GM13976 (cell line): ENCODE measurements around the gene RCOR1.
A peak's percentile ranks its signal among the peaks of the same experiment; 100 is the strongest.

Source experiments
- DNase-seq: peaks from one replicate; pipeline ENCODE4 v3.0.0; 2012; ENCODE audit warnings: low spot score
- in situ Hi-C: fragments of 300-500 bp; cut with MboI; formaldehyde crosslinking; loops from one replicate; pipeline ENCODE4 v1.12.0; 2022; ENCODE audit warnings: low sequenced_read_pairs, mixed read lengths, inconsistent platforms; ENCODE audit not compliant: unreplicated experiment
- TF ChIP-seq, protein P1 (sequence below): IDR thresholded peaks from 2 replicates; pipeline ENCODE4 v1.5.1; 2012; ENCODE audit warnings: borderline replicate concordance, mild to moderate bottlenecking; ENCODE audit not compliant: insufficient read depth; ENCODE audit errors: extremely low read depth, missing control alignments, control extremely low read depth

RCOR1 gene

DNA sequence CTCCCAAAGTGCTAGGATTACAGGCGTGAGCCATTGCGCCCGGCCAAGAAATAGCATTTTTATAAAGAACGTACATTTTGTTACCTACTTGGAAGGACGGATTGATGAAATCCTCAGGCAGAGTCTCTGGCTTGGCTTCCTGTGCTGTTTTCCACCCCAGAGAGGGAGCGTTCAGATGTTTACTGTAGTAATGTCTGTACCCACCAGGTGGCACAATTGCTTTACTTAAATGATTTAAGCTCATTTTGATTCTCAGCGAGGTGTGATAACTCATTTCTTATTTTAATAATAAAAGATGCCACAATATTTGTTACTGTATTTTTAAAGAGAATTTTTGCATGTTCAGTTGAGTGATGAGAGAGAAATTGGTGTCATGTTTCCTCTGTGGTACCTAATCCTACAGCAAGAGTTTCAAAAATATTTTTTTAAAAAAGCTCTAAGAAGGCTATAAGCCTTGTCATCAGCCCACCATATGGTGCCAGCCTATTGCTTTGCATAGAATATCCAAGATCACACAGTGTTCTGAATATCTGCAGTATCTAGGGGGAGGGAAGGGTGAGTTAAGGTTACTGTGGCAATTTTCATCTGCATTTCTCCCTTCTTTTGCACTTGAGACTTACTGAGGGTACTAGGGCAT lies 102.2 kb downstream of the RCOR1 start:
- in situ Hi-C loops, result loop anchor here (10.0 kb wide), 1 partner anchor 220 kb away; no protein-coding TSS in a partner anchor
- peak; percentile 66 for DNase-seq
- TF ChIP-seq, protein P1, sequence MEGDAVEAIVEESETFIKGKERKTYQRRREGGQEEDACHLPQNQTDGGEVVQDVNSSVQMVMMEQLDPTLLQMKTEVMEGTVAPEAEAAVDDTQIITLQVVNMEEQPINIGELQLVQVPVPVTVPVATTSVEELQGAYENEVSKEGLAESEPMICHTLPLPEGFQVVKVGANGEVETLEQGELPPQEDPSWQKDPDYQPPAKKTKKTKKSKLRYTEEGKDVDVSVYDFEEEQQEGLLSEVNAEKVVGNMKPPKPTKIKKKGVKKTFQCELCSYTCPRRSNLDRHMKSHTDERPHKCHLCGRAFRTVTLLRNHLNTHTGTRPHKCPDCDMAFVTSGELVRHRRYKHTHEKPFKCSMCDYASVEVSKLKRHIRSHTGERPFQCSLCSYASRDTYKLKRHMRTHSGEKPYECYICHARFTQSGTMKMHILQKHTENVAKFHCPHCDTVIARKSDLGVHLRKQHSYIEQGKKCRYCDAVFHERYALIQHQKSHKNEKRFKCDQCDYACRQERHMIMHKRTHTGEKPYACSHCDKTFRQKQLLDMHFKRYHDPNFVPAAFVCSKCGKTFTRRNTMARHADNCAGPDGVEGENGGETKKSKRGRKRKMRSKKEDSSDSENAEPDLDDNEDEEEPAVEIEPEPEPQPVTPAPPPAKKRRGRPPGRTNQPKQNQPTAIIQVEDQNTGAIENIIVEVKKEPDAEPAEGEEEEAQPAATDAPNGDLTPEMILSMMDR, result peak; percentile 63

DNA sequence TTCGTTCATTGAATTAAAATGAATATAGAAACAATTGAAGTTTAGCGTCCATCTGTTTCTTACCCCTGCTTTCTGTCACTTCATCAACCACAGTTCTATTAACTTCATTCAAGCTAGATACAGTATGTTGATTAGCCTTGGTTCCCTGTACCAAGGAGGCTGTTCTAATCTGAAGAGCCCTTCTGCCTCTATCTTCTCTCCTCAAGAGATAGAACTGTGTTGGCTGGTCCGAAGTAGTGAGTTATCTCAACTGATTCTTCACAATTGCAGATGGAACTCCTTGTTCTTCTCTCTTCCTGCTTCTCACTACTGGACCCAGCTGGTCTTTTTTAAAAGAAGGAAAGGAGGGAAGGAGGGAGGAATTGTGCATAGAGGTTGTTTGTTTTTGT lies 102.7 kb downstream of the RCOR1 start:
- DNase-seq, result no peak
- in situ Hi-C loops, result loop anchor here (10.0 kb wide), 1 partner anchor 220 kb away; no protein-coding TSS in a partner anchor
- TF ChIP-seq, protein P1, result no peak

DNA sequence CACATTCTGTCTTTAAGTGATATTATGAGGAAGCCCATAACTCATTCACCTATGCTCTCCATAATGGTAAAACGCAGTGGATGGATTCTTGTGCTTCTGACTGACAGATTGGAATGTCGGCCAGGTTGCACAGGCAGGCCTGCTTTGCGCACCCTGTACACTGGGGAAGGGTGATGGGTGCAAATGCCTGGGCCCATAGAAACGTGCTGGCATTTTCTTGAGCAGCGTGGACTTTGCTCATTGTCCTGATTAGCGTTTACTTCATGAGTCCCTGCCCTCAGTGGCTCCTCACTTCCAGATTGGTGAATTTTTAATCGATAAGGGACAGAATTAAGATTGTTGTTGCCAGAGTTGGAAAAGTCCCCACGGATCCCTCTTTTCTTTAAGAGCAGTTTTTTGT lies 103.9 kb downstream of the RCOR1 start:
- in situ Hi-C loops, result loop anchor here (10.0 kb wide), 1 partner anchor 218 kb away; no protein-coding TSS in a partner anchor
- TF ChIP-seq, protein P1, result no peak
- DNase-seq, result no peak

DNA sequence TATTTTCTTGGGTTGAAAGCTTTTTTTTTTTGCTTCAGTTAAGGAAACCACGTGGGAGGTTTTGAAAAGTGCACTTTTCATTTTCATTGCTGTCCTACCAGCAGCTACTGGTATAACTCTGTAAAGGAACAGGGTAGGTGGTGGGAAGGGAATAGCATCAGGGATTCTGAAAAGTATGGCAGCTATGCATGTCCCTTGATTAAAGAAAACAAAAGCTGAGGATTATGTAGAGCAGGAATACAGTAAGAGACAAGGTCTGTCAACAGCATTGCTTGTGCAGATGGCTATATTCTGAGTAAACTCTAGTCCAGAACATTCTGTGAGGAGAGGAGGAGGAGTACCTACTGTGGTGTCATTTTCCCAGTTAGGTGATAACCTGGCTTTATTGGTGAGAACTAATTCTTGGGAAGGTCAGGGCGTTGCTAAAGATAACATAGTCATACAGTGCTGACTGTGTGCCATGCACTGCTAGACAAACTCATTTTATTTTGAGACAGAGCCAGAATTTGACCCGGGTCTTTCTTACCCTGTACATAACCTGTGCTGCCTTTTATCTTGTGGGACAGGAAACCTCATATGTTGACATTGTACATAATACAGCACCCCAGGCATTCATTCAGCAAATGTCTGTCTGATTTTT lies 104.5 kb downstream of the RCOR1 start:
- TF ChIP-seq, protein P1, result no peak
- DNase-seq, result no peak
- in situ Hi-C loops, result loop anchor here (10.0 kb wide), 1 partner anchor 218 kb away; no protein-coding TSS in a partner anchor

DNA sequence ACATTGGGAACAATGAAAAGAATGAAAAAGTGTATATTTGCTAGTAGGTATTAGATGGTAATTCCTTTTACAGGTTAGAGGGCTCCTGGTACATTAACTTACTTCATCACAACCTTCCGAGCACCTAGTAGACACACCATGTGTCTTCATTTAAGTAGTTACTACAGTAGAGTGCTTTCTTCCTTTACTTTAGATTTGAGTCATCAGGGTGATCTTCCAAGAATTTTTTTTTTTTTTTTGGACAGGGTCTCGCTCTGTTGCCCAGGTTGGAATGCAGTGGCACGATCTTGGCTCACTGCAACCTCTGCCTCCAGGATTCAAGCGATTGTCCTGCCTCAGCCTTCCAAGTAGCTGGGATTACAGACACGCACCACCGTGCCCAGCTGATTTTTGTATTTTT lies 105.1 kb downstream of the RCOR1 start:
- in situ Hi-C loops, result loop anchor here (10.0 kb wide), 1 partner anchor 217 kb away; no protein-coding TSS in a partner anchor
- TF ChIP-seq, protein P1, result no peak
- no peak for DNase-seq

DNA sequence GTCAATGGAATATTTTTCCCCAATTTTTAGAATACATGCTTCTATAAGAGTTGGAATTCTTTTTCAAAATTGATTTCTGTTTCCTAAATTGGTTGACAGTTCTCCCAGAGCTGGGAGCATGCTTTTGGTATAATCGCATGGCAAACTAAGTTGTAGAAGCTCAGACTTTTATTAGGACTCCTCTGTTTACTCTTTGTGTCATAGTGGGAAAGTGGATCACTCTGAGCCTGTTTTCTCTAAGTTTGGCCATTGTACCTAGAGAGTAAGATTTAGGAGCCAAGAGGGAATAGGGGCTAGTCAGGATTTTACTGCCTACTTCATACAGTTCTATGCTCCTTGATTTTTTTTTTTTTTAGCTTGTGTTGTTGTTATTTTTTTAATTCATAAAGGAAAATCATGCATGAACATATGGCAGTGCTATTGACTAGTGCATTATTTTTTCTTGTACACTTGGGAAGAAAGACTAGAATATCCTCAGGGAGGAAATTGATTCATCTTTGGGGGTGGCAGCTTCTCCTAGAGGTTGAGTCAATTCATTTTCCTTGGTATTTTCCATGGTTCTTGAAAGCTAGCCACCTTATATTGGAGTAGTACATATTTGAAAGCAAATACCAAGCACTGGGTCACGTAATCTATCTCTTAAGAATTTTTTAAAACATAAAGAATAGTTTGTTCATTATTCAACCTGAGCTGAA lies 107.1 kb downstream of the RCOR1 start:
- in situ Hi-C loops, result loop anchor here (10.0 kb wide), 1 partner anchor 215 kb away; no protein-coding TSS in a partner anchor
- TF ChIP-seq, protein P1, result no peak
- no peak for DNase-seq
